A172 (cell line): ENCODE measurements around the gene SFRP4. TPM values are rescaled to one million over a fixed set of nuclear protein-coding genes. Genes with fewer than 3 reads are reported as not detected.

ENCODE experiments used
- total RNA-seq: library from RNA; depleted of rRNA; stranded (reverse); fragments of >200 nt; shearing (Covaris generic); gene quantifications from 2 replicates; pipeline ENCODE4 v1.2.3, GENCODE V29; 2014; rRNA removed

The SFRP4 gene
- total RNA-seq, 1 experiment from 2014 or later: not detected

Other genes starting within 250 kb of the SFRP4 start
- gene GPR141, start 233.1 kb downstream of the SFRP4 start, total RNA-seq: 0.69 TPM in 1 of 2 replicates, not detected in the other
- not detected in 2 replicates for gene NME8, start 68.2 kb downstream of the SFRP4 start, total RNA-seq
- gene EPDR1, start 3.8 kb upstream of the SFRP4 start, total RNA-seq: 51.9 and 64.0 TPM in 2 replicates